ENCODE measurements around the gene DNAJA2. TPM values are rescaled to one million over a fixed set of nuclear protein-coding genes. Genes with fewer than 3 reads are reported as not detected.
"Not testable (repeated sequence)": the region's sequence is repeated elsewhere in the genome, so short reads cannot be mapped to it uniquely, and the experiment has no call there.

Gene DNAJA2
- polyA plus RNA-seq (2012; ENCODE audit: missing spikeins): 46.4 TPM

DNA sequence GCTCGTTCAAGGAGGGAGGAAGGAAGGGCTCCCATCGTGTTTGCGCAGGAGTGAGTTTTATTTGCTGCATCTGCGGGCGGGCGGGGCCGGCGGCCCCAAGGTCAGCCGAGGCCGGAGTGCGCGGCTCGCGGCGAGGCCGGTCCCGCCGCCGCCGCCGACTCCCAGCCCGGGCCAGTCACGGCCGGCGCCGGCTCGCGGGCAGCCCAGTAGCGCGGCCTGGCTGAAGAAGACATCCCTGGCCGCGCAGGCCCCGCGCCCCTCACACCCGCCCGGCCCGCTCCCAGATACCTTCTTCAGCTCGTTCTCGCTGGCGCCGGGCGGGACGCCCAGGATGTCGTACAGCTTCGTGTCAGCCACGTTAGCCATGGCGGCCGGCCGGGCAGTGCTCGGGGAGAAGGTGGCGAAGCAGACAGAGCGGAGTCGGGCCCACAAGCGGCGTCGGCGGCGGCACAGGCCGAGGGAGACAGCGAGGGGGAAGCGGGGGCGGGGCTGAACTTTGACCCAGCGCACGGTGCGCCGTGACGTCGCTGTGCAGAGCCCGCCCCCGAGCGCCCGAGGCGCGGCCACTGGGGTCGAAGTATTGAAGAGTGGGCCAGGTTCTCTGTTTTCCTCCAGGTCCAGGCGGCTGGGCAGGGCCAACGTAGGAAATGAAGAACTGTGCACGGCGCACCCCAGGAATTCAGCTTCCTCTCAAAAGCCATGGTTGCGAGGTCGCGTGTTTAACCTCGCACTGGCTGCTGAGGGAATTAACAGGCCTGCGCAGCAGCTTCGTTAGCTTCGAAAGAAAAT is at the start of gene DNAJA2:
TSS of gene DNAJA2 (minus strand) at position 468 of the 789 bp plus-strand sequence. CDS start at position 366, 102 bp downstream.
- TF ChIP-seq POLR2AphosphoS5 (IDR thresholded peaks at IDR 0.05; ENCODE audit: low read depth, low read length) (peak; percentile 80; the same call in 1 of the 2 replicates), POLR2A (IDR thresholded peaks at IDR 0.05; ENCODE audit: low read depth, low read length) (peak; percentile 84), TAF1 (IDR thresholded peaks at IDR 0.05; ENCODE audit: borderline replicate concordance, low read depth, low read length) (peak; percentile 74)
- FAIRE-seq: peak; percentile 91
- DNase-seq (ENCODE audit: insufficient read length): peak; percentile 79

DNA sequence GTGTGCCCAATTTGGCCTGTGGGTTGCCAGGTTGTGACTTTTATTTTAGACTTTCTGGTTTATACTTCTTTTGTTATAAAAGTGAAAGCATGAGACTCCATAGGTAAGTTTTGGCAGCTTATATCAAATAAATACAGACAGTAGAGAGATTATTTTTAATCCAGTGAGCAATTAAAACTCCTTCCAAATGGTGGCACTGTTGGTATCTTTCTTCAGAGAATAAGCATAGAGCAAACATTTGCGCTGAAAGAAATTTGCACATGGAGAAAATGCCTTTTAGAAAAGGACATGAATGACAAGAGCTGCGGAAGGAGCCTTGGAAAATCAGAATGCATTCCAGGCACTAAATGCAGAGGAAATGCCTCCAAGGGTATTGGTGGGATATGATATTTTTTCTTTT is 46.1 kb upstream of the DNAJA2 start:
- FAIRE-seq (no peak), DNase-seq (ENCODE audit: insufficient read length) (no peak)
- TF ChIP-seq POLR2AphosphoS5 (IDR thresholded peaks at IDR 0.05; ENCODE audit: low read depth, low read length): no peak
- no peak for TF ChIP-seq POLR2A (IDR thresholded peaks at IDR 0.05; ENCODE audit: low read depth, low read length)

DNA sequence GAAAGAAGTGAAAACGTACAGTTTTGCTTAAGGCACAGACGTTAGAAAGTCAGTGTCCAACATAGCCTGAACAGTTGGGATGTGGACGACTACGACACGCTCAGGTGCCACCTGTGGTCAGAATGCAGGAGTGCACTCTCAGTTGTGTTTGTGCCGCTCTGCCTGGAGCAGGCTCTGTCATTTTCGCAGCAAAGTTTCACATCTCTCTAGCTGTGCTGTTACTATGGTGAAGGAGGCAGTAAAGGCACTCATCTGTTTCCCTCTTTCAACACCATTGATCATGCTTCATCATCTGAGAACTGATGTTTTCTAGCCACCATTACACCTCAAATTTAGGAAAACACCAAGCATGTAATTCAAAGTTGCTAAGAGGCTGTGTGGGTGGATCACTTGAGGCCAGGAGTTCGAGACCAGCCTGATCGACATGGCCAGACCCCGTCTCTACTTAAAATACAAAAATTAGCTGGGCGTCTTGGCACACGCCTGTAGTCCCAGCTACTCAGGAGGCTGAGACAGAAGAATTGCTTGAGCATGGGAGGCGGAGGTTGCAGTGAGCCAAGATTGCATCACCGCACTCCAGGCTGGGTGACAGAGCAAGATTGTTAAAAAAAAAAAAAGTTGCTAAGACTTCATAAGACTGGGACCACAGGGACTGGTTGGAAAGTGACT is 44.9 kb upstream of the DNAJA2 start:
- FAIRE-seq (peak; percentile 100), DNase-seq (ENCODE audit: insufficient read length) (peak; percentile 64)
- no peak for TF ChIP-seq TAF1 (IDR thresholded peaks at IDR 0.05; ENCODE audit: borderline replicate concordance, low read depth, low read length)
- TF ChIP-seq POLR2AphosphoS5 (IDR thresholded peaks at IDR 0.05; ENCODE audit: low read depth, low read length): no peak
- TF ChIP-seq POLR2A (IDR thresholded peaks at IDR 0.05; ENCODE audit: low read depth, low read length): no peak

DNA sequence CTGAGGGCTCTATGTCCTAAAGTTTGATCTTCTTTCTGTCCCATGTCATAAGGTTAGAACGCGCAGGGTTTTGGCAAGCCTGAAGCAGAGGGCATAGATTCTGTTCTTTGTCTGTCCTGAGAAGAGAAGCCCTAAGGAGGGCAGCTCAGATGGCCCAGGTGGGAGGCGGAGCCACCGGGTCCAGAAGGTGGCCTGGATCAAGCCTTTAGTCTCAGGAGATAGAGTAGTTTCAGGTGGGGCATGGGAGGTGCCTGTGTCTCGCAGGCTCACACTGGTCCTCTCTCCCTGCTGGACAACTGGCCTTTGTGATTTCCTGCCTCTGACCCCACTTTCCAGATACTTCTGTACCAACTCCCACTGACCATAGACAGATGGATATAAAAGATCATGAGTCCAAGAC is 44.2 kb upstream of the DNAJA2 start:
- DNase-seq (ENCODE audit: insufficient read length): no peak
- no peak for TF ChIP-seq POLR2A (IDR thresholded peaks at IDR 0.05; ENCODE audit: low read depth, low read length)
- no peak for TF ChIP-seq POLR2AphosphoS5 (IDR thresholded peaks at IDR 0.05; ENCODE audit: low read depth, low read length)
- TF ChIP-seq TAF1 (IDR thresholded peaks at IDR 0.05; ENCODE audit: borderline replicate concordance, low read depth, low read length): no peak
- FAIRE-seq: no peak

DNA sequence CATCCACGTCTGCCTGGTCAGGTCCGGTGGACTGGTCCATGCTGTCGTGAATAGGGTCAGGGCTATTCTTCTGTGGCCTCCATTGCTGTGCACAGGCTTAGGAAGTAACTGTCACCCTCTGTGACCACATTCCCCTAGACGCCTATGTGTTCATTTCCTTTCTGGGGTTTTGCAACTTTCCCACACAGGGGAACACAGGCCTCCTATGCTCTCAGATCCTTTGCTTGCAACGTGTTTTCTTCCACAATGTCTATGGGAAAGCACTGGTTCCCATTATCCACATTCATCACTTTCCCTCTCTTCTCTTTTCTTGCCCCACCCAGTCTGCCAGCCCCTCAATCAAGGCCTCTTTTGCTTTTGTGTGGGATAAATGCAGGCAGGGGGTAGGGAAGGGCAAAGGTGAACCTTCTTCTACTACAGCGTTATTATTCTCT is 43.2 kb upstream of the DNAJA2 start:
- TF ChIP-seq POLR2A (IDR thresholded peaks at IDR 0.05; ENCODE audit: low read depth, low read length) (peak; percentile 60), POLR2AphosphoS5 (IDR thresholded peaks at IDR 0.05; ENCODE audit: low read depth, low read length) (peak; percentile 48; the same call in 1 of the 2 replicates), TAF1 (IDR thresholded peaks at IDR 0.05; ENCODE audit: borderline replicate concordance, low read depth, low read length) (no peak)
- DNase-seq (ENCODE audit: insufficient read length) (peak; percentile 37), FAIRE-seq (peak; percentile 92)

DNA sequence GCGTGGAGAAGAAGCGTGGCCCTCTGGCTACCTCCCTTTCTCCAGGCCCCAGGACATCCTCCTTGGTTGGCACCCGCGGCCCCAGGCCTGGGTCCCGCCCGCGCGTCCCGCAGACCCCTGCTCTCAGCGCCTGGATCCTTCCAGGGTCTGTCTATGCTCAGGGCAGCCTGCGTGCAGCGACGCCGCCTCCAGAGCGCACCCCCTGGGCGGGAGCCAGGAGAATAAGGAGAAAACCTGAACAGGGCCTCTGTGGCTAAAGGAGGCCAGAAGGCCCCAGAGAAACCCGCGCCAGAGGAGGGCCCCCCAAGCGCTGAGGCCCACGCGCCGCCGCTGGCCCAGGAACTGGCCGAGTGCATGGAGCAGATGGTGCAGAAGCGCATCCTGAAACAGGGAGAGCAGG is 40.4 kb upstream of the DNAJA2 start:
- no peak for FAIRE-seq
- TF ChIP-seq TAF1 (IDR thresholded peaks at IDR 0.05; ENCODE audit: borderline replicate concordance, low read depth, low read length) (no peak), POLR2AphosphoS5 (IDR thresholded peaks at IDR 0.05; ENCODE audit: low read depth, low read length) (no peak), POLR2A (IDR thresholded peaks at IDR 0.05; ENCODE audit: low read depth, low read length) (no peak)
- no peak for DNase-seq (ENCODE audit: insufficient read length)

DNA sequence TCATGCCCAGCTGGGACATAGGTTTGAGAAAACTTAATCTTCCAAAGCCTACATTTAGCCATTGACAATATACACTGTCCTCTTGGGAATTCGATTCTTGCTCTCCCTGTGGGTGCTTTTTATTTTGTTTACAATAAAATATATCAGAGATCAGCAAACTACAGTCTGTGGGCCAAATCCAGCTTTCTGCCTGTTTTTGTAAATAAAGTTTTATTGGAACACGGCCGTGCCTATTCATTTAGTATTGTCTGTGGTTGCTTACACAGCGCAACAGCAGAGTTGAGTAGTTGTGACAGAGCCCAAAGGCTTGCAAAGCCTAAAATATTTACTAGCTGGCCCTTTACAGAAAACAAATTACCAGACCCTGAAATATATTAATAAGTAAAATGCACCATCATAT is 39.7 kb upstream of the DNAJA2 start:
- no peak for DNase-seq (ENCODE audit: insufficient read length)
- TF ChIP-seq TAF1 (IDR thresholded peaks at IDR 0.05; ENCODE audit: borderline replicate concordance, low read depth, low read length) (no peak), POLR2A (IDR thresholded peaks at IDR 0.05; ENCODE audit: low read depth, low read length) (no peak), POLR2AphosphoS5 (IDR thresholded peaks at IDR 0.05; ENCODE audit: low read depth, low read length) (no peak)
- no peak for FAIRE-seq

DNA sequence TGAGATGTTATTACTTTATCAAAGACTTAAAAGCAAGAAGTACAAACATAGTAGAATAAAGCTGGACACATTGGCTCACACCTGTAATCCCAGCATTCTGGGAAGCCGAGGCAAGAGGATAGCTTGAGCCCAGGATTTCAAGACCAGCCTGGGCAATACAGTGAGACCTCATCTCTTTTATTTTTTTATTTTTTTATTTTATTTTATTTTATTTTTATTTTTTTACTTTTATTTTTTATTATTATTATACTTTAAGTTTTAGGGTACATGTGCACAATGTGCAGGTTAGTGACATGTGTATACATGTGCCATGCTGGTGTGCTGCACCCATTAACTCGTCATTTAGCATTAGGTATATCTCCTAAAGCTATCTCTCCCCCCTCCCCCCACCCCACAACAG is 37.3 kb upstream of the DNAJA2 start:
- FAIRE-seq; DNase-seq (ENCODE audit: insufficient read length): not testable (repeated sequence)

DNA sequence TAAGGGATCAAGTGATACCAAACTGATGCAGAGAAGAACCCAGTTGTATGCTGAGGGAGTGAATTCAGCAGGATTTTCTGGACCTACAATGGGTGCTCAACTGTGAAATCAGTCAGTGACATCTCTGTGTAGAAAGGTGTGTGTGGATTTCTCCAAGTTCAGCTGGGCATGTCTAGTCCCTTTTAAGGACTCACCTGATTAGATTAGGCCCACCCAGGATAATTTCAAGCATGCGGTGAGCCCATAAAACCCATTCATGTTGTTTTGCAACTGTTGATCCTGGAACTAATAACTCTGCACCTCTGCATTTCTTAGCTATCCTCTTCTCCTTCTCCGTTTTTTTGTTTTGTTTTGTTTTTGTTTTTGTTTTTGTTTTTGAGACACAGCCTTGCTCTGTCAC is 35.1 kb upstream of the DNAJA2 start:
- TF ChIP-seq POLR2AphosphoS5 (IDR thresholded peaks at IDR 0.05; ENCODE audit: low read depth, low read length) (no peak), TAF1 (IDR thresholded peaks at IDR 0.05; ENCODE audit: borderline replicate concordance, low read depth, low read length) (no peak), POLR2A (IDR thresholded peaks at IDR 0.05; ENCODE audit: low read depth, low read length) (no peak)
- DNase-seq (ENCODE audit: insufficient read length): no peak
- FAIRE-seq: no peak

DNA sequence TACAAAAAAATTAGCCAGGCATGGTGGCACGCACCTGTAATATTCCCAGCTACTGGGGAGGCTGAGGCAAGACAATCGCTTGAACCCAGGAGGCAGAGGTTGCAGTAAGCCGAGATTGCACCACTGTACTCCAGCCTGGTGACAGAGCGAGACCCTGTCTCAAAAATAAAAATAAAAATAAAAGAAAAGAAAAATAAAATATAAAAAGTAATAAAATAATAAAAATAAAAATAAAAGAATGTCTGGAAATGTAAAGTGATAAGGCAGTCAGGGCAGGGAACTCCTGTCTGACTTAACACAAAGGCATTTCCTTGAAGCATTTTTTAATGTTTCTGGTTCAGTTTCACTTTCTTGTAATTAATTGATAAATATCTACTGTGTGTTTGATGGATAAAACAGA is 34.7 kb upstream of the DNAJA2 start:
- DNase-seq (ENCODE audit: insufficient read length): no peak
- no peak for FAIRE-seq
- TF ChIP-seq TAF1 (IDR thresholded peaks at IDR 0.05; ENCODE audit: borderline replicate concordance, low read depth, low read length) (no peak), POLR2A (IDR thresholded peaks at IDR 0.05; ENCODE audit: low read depth, low read length) (no peak), POLR2AphosphoS5 (IDR thresholded peaks at IDR 0.05; ENCODE audit: low read depth, low read length) (no peak)

DNA sequence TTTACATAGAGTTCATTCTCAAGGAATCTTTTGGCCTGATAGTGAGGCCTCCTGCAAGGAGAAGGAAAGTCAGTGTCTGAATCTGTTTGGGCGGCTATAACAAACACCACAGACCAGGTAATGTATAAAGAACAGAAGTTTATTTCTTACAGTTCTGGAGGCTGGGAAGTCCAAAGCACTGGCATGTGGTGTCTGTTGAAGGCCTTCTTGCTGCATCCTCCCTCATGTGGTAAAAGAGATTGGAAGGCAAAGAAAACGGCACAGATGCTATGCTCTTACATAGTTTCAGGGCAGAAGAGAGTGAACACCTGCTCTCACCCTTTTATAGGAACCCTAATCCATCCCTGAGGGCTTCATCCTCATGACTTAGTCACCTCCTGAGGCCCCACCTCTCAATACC is 31.2 kb upstream of the DNAJA2 start:
- FAIRE-seq: no peak
- DNase-seq (ENCODE audit: insufficient read length): no peak
- no peak for TF ChIP-seq POLR2A (IDR thresholded peaks at IDR 0.05; ENCODE audit: low read depth, low read length)
- TF ChIP-seq POLR2AphosphoS5 (IDR thresholded peaks at IDR 0.05; ENCODE audit: low read depth, low read length): no peak
- TF ChIP-seq TAF1 (IDR thresholded peaks at IDR 0.05; ENCODE audit: borderline replicate concordance, low read depth, low read length): no peak

DNA sequence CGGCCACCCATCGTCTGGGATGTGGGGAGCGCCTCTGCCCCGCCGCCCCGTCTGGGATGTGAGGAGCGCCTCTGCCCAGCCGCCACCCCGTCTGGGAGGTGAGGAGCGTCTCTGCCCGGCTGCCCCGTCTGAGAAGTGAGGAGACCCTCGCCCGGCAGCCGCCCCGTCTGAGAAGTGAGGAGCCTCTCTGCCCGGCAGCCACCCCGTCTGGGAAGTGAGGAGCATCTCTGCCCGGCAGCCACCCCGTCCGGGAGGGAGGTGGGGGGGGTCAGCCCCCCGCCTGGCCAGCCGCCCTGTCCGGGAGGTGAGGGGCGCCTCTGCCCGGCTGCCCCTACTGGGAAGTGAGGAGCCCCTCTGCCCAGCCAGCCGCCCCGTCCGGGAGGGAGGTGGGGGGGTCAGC is 26.6 kb upstream of the DNAJA2 start:
- DNase-seq (ENCODE audit: insufficient read length); FAIRE-seq: not testable (repeated sequence)

All from GM12892 (cell line).